ENCODE data around the gene STAMBPL1.

The STAMBPL1 gene

GRCh38 chr10:88896994-88897853 lies 17.2 kb downstream of the STAMBPL1 start:
- no peak overlapping the region for H3K4me3 ChIP-seq (replicated peaks; ENCODE audit: low read depth, low read length)
- no peak for DNase-seq (ENCODE audit: extremely low read depth, low read depth)
- TF ChIP-seq CTCF (IDR thresholded peaks at IDR 0.05; ENCODE audit: low read depth, low read length, missing control alignments), result no peak

DNA sequence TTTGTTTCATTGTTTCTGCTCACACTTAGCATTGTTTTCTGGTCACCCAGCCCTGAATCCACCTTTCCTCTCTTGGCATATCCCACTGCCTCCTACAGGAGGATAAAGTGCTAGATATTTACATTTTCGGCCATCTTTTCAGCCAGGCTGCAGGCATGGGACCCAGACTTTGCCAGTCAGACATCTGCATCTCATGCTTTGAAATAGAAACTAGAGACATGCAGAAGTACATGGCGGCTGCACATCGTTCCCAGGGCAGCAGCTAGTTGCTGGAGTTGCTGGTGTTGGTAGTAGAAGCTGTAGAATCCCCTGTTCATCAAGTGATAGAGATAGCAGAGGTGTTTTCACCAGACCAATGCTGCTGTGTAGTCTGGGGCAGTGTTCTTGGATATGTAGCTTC lies 18.7 kb downstream of the STAMBPL1 start:
- H3K4me3 ChIP-seq (replicated peaks; ENCODE audit: low read depth, low read length), result no peak overlapping the region
- no peak for TF ChIP-seq CTCF (IDR thresholded peaks at IDR 0.05; ENCODE audit: low read depth, low read length, missing control alignments)
- DNase-seq (ENCODE audit: extremely low read depth, low read depth), result no peak

- H3K4me3 ChIP-seq (replicated peaks; ENCODE audit: low read depth, low read length), result no peak overlapping the region
- DNase-seq (ENCODE audit: extremely low read depth, low read depth), result no peak
- TF ChIP-seq CTCF (IDR thresholded peaks at IDR 0.05; ENCODE audit: low read depth, low read length, missing control alignments), result no peak
Measured at GRCh38 chr10:88899886-88900285, 19.8 kb downstream of the STAMBPL1 start.

DNA sequence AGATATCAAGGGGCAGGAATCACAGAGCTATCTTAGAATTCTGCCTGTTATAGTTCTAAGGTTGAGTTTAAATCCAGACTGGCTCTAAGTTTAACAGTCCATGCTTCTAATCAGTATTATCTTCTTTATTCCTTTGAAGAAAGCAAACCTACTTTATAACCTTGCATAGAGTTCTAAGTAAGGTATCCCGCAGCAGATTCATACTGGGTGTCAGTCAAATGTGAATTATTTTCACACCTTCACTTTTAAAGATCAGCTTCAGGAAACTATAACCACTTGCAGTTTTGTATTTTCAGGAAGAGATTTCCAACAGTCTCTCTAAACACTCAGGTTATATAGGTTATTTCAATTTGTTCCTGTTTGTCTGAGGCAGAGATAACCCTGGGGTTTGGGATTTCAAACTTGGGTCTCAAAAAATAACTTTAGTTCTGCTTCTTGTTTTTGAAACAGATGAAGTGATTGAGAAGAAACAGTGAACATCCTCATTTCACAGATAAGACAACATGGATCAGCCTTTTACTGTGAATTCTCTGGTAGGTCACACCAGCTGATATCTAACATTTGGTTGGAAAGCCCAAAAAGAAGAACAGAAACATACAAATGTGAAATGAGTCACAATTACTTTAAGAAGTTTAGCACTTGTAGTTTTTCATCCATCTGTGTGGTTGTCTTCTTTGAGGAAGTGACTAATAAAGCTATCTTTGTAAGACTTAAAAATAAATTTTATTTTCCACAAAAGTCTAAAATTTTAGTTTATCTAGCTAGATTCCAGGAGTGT lies 21.4 kb downstream of the STAMBPL1 start:
- H3K4me3 ChIP-seq (replicated peaks; ENCODE audit: low read depth, low read length), result no peak overlapping the region
- no peak for DNase-seq (ENCODE audit: extremely low read depth, low read depth)
- no peak for TF ChIP-seq CTCF (IDR thresholded peaks at IDR 0.05; ENCODE audit: low read depth, low read length, missing control alignments)

DNA sequence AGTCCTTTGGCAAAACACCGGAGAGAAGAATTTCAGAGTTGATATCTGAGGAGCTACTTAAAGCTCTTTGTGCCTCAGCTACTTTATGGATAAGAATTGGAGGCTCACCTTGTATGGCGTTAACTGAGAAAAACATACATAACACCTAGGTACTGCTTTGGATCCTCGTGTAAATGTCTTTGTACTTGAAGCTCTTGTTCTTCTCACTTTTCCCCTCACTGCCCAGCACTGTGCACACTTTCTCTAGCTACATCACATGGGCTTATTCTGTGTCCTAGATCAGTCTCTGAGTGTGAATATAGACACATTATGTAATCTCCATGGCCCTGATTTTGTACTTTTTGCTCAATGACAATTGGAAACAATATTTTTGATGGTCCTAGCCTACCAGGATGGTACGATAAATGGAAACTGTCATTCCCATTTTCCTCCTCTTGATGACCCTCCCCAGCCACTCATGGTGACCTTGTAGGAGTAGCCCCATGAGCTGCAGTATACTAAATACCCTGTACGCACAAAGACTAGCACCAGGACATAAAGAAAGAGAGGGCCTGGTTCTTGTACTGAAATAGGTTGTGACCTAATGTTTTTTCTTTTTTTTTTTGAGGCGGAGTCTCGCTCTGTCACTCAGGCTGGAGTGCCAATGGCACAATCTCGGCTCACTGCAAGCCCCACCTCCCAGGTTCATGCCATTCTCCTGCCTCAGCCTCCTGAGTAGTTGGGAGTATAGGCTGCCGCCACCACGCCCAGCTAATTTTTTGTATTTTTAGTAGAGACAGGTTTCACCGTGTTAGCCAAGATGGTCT lies 22.1 kb downstream of the STAMBPL1 start:
- no peak for TF ChIP-seq CTCF (IDR thresholded peaks at IDR 0.05; ENCODE audit: low read depth, low read length, missing control alignments)
- H3K4me3 ChIP-seq (replicated peaks; ENCODE audit: low read depth, low read length), result no peak overlapping the region

DNA sequence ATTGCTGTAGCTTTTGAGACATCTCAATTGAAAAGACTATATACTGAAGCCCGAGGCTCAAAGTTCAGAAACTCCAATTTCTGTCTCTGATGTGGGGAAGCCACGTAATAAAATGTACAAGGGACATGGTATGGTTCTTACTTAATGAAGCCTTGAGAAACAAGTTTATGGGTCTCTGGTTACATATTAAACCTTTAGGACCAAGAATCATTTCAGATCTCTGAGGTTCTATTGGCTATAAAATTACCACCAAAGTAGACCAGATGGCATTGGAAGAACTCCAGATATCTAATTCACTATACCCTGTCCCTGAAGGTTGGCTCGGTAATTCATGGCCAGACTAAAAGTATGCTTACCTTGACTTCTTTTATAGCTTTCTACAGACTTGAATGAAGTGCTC lies 23.7 kb downstream of the STAMBPL1 start:
- no peak for DNase-seq (ENCODE audit: extremely low read depth, low read depth)
- no peak for TF ChIP-seq CTCF (IDR thresholded peaks at IDR 0.05; ENCODE audit: low read depth, low read length, missing control alignments)

More for the DNA sequence above, 22.1 kb downstream of the STAMBPL1 start:
- no peak for DNase-seq (ENCODE audit: extremely low read depth, low read depth)

More for the DNA sequence above, 23.7 kb downstream of the STAMBPL1 start:
- no peak overlapping the region for H3K4me3 ChIP-seq (replicated peaks; ENCODE audit: low read depth, low read length)

All from HFF-Myc (cell line).